PC-3 (cell line): ENCODE measurements around the gene MOK. TPM values are rescaled to one million over a fixed set of nuclear protein-coding genes. Genes with fewer than 3 reads are reported as not detected.

Experiments used
- ATAC-seq: fragments of 200-7000 bp; cut with Tn5 transposase; 2 replicates; pipeline ENCODE4 v1.9.1; 2020; ENCODE audit warnings: mild to moderate bottlenecking, moderate library complexity
- BruUV-seq: library from RNA; stranded (reverse); fragments of 400-500 nt; replicated peaks from 2 replicates; lab custom pipeline; 2021; lab: Mats Ljungman, UMichigan
- CTCF ChIA-PET: fragments of 300-600 bp; sonication (Branson Sonifier 250); formaldehyde crosslinking; loops from one replicate; lab custom pipeline; 2022; ENCODE audit warnings: antibody characterized with exemption; lab: Charles Lee
- POLR2A ChIA-PET: fragments of 300-600 bp; sonication (Branson Sonifier 250); formaldehyde crosslinking; loops from one replicate; lab custom pipeline; 2022; ENCODE audit warnings: antibody characterized with exemption; ENCODE audit not compliant: unreplicated experiment; lab: Charles Lee
- DNase-seq: peaks from one replicate; pipeline ENCODE4 v3.0.0-alpha.2; 2015
- H2AFZ ChIP-seq: fragments of 300-600 bp; sonication (generic); 2 replicates; pipeline ENCODE4 v1.6.0; 2016; ENCODE audit warnings: antibody characterized with exemption, low read length
- H3F3A ChIP-seq: fragments of 300-600 bp; sonication (generic); one replicate; pipeline ENCODE4 v1.6.0; 2017; ENCODE audit warnings: antibody characterized with exemption, low read length, control low read depth, mild to moderate bottlenecking; ENCODE audit not compliant: unreplicated experiment
- H3K27ac ChIP-seq: fragments of 300-600 bp; sonication (generic); 2 replicates; pipeline ENCODE4 v1.5.1; 2016; ENCODE audit warnings: mild to moderate bottlenecking, low read length
- H3K27me3 ChIP-seq: fragments of 300-600 bp; sonication (generic); 2 replicates; pipeline ENCODE4 v1.6.1; 2016; ENCODE audit warnings: low read length, mixed read lengths
- H3K36me3 ChIP-seq: fragments of 300-600 bp; sonication (generic); 2 replicates; pipeline ENCODE4 v1.6.1; 2016; ENCODE audit warnings: low read depth, mixed run types, low read length, mixed read lengths
- H3K4me1 ChIP-seq: fragments of 300-600 bp; sonication (generic); 2 replicates; pipeline ENCODE4 v1.5.1; 2016; ENCODE audit warnings: low read length; ENCODE audit not compliant: insufficient read depth
- H3K4me2 ChIP-seq: fragments of 300-600 bp; sonication (generic); 2 replicates; pipeline ENCODE4 v1.6.0; 2016; ENCODE audit warnings: low read length
- H3K4me3 ChIP-seq: fragments of 300-600 bp; sonication (generic); 2 replicates; pipeline ENCODE4 v1.5.1; 2016; ENCODE audit warnings: mild to moderate bottlenecking, low read length, mixed read lengths
- H3K79me2 ChIP-seq: fragments of 300-600 bp; sonication (generic); 2 replicates; pipeline ENCODE4 v1.6.1; 2017; ENCODE audit warnings: low read length, mixed read lengths
- H3K9ac ChIP-seq: fragments of 300-600 bp; sonication (generic); 2 replicates; pipeline ENCODE4 v1.6.0; 2016; ENCODE audit warnings: mild to moderate bottlenecking, low read length
- H3K9me2 ChIP-seq: fragments of 300-600 bp; sonication (generic); replicated peaks from 2 replicates; pipeline ENCODE4 v1.6.1; 2016; ENCODE audit warnings: mixed run types, low read length, mixed read lengths
- H3K9me3 ChIP-seq: fragments of 300-600 bp; sonication (generic); 2 replicates; pipeline ENCODE4 v1.6.1; 2016; ENCODE audit warnings: low read length, mixed read lengths
- H4K20me1 ChIP-seq: fragments of 300-600 bp; sonication (generic); 2 replicates; pipeline ENCODE4 v1.6.1; 2016; ENCODE audit warnings: low read length, mixed read lengths
- CTCF ChIP-seq: fragments of 300-600 bp; sonication (generic); conservative IDR thresholded peaks from 2 replicates; pipeline ENCODE4 v1.5.1; 2017; ENCODE audit warnings: antibody characterized with exemption, low read depth, mild to moderate bottlenecking, low read length
- EZH2 ChIP-seq: fragments of 300-600 bp; sonication (generic); IDR thresholded peaks from one replicate; pipeline ENCODE4 v1.6.1; 2017; ENCODE audit warnings: antibody characterized with exemption, mild to moderate bottlenecking, low read length; ENCODE audit not compliant: unreplicated experiment
- EZH2phosphoT487 ChIP-seq: fragments of 300-600 bp; sonication (generic); IDR thresholded peaks from 2 replicates; pipeline ENCODE4 v1.6.1; 2018; ENCODE audit warnings: mild to moderate bottlenecking, antibody characterized with exemption, low read length, borderline replicate concordance
- intact Hi-C: fragments of 100-400 bp; cut with micrococcal nuclease; formaldehyde crosslinking; loops from 2 replicates; pipeline ENCODE4 v1.9.0; 2023
- total RNA-seq: library from RNA; depleted of rRNA; stranded (reverse); fragments of >200 nt; gene quantifications from 2 replicates; pipeline ENCODE4 v1.2.3, GENCODE V29; 2014

MOK gene
- total RNA-seq, 1 experiment from 2014 or later: 108 TPM

- Histone ChIP-seq H3K4me2 (no peak overlapping the region), H3K9ac (no peak overlapping the region), H3K9me2 (no peaks in the 10 kb centered on the region), H3K9me3 (no peaks in the 10 kb centered on the region), H3K79me2 (no peaks in the 10 kb centered on the region), H3K36me3 (peaks cover 36% of the 10 kb centered on the region), H3K27me3 (no peaks in the 10 kb centered on the region), H3K4me3 (no peak overlapping the region), H3F3A (no peaks in the 10 kb centered on the region), H4K20me1 (no peaks in the 10 kb centered on the region), H3K27ac (no peak overlapping the region), H3K4me1 (no peaks in the 10 kb centered on the region), H2AFZ (no peak overlapping the region)
- BruUV-seq: no TSS peak
- intact Hi-C loops: no loop called here
- ChIA-PET CTCF (no interaction called here), POLR2A (no interaction called here)
- no peak for DNase-seq
- no peak for TF ChIP-seq EZH2phosphoT487
- no peak for TF ChIP-seq EZH2
- TF ChIP-seq CTCF: no peak
- ATAC-seq: no peak
These were observed 55.0 kb downstream of the MOK start for GRCh38 chr14:102249981-102250380.

- no peak overlapping the region for H3K4me2 ChIP-seq
- no peak overlapping the region for H3K4me3 ChIP-seq
- no peak overlapping the region for H2AFZ ChIP-seq
- intact Hi-C loops: no loop called here
- ATAC-seq (no peak), DNase-seq (no peak)
- H3K9ac ChIP-seq: no peak overlapping the region
- H3F3A ChIP-seq: no peaks in the 10 kb centered on the region
- H3K36me3 ChIP-seq: peaks cover 36% of the 10 kb centered on the region
- H3K79me2 ChIP-seq: no peaks in the 10 kb centered on the region
- H3K9me2 ChIP-seq: no peaks in the 10 kb centered on the region
- no TSS peak for BruUV-seq
- ChIA-PET POLR2A (no interaction called here), CTCF (no interaction called here)
- no peaks in the 10 kb centered on the region for H3K4me1 ChIP-seq
- TF ChIP-seq CTCF (no peak), EZH2 (no peak), EZH2phosphoT487 (no peak)
- H3K27ac ChIP-seq: no peak overlapping the region
- H3K9me3 ChIP-seq: no peaks in the 10 kb centered on the region
- H4K20me1 ChIP-seq: no peaks in the 10 kb centered on the region
- no peaks in the 10 kb centered on the region for H3K27me3 ChIP-seq
These were observed 55.9 kb downstream of the MOK start for GRCh38 chr14:102249041-102249440.

- TF ChIP-seq EZH2phosphoT487: no peak
- TF ChIP-seq CTCF: no peak
- no peak for TF ChIP-seq EZH2
- H3K36me3 ChIP-seq: peaks cover 36% of the 10 kb centered on the region
- H3K27me3 ChIP-seq: no peaks in the 10 kb centered on the region
- no peaks in the 10 kb centered on the region for H3K9me2 ChIP-seq
- no peak for ATAC-seq
- no TSS peak for BruUV-seq
- H3K4me1 ChIP-seq: no peaks in the 10 kb centered on the region
- ChIA-PET CTCF (no interaction called here), POLR2A (no interaction called here)
- H4K20me1 ChIP-seq: no peaks in the 10 kb centered on the region
- no peak overlapping the region for H3K27ac ChIP-seq
- H3K9ac ChIP-seq: no peak overlapping the region
- H3F3A ChIP-seq: no peaks in the 10 kb centered on the region
- H3K79me2 ChIP-seq: no peaks in the 10 kb centered on the region
- no peak for DNase-seq
- no peak overlapping the region for H2AFZ ChIP-seq
- intact Hi-C loops: no loop called here
- no peak overlapping the region for H3K4me2 ChIP-seq
- no peak overlapping the region for H3K4me3 ChIP-seq
- no peaks in the 10 kb centered on the region for H3K9me3 ChIP-seq
These were observed 56.8 kb downstream of the MOK start for GRCh38 chr14:102248121-102248520.
